Caco-2 (cell line): ENCODE measurements around the gene UBA6. TPM values are rescaled to one million over a fixed set of nuclear protein-coding genes. Genes with fewer than 3 reads are reported as not detected.
"Not testable (repeated sequence)": the region's sequence is repeated elsewhere in the genome, so short reads cannot be mapped to it uniquely, and the experiment has no call there.

Experiments
- BruUV-seq: library from RNA; stranded (reverse); fragments of 400-500 nt; replicated peaks from 2 replicates; lab custom pipeline; 2021; lab: Mats Ljungman, UMichigan
- CTCF ChIA-PET: fragments of 300-600 bp; sonication (Branson Sonifier 250); formaldehyde crosslinking; loops from one replicate; lab custom pipeline; 2022; ENCODE audit warnings: antibody characterized with exemption; lab: Charles Lee
- POLR2A ChIA-PET: fragments of 300-600 bp; sonication (Branson Sonifier 250); formaldehyde crosslinking; loops from one replicate; lab custom pipeline; 2022; ENCODE audit warnings: antibody characterized with exemption; lab: Charles Lee
- DNase-seq, 2 experiments: peaks; one replicate each; pipeline versions ENCODE4 v3.0.0 to v3.0.0-alpha.2; 2020 to 2022
- H3K27me3 ChIP-seq: replicated peaks from 2 replicates; pipeline ENCODE4 v1.6.0; 2011; ENCODE audit warnings: low read length; ENCODE audit not compliant: control insufficient read depth, insufficient read depth
- H3K36me3 ChIP-seq: 2 replicates; pipeline ENCODE4 v1.5.1; 2011; ENCODE audit warnings: low read length; ENCODE audit not compliant: control insufficient read depth, insufficient read depth
- H3K4me1 ChIP-seq: fragments of 250-450 bp; sonication (Bioruptor Pico); 2 replicates; pipeline ENCODE4 v1.5.1; 2020; ENCODE audit warnings: mild to moderate bottlenecking
- H3K4me3 ChIP-seq: 2 replicates; pipeline ENCODE4 v1.5.1; 2011; ENCODE audit warnings: low read depth, mild to moderate bottlenecking, control low read depth, low read length
- H3K9me3 ChIP-seq: fragments of 250-450 bp; sonication (Bioruptor Pico); 2 replicates; pipeline ENCODE4 v1.5.1; 2020; ENCODE audit warnings: mild to moderate bottlenecking, moderate library complexity
- H3K27ac Mint-ChIP-seq: one replicate; pipeline ENCODE4 v1.8.0; 2022; ENCODE audit warnings: mixed read lengths; ENCODE audit not compliant: unreplicated experiment
- H3K27me3 Mint-ChIP-seq: one replicate; pipeline ENCODE4 v1.8.0; 2022; ENCODE audit warnings: mixed read lengths; ENCODE audit not compliant: insufficient read depth, unreplicated experiment
- H3K36me3 Mint-ChIP-seq: one replicate; pipeline ENCODE4 v1.8.0; 2022; ENCODE audit warnings: mild to moderate bottlenecking, mixed read lengths; ENCODE audit not compliant: insufficient read depth, unreplicated experiment
- H3K4me1 Mint-ChIP-seq: one replicate; pipeline ENCODE4 v1.8.0; 2022; ENCODE audit warnings: low read depth, mixed read lengths; ENCODE audit not compliant: unreplicated experiment
- H3K4me3 Mint-ChIP-seq: one replicate; pipeline ENCODE4 v1.8.0; 2022; ENCODE audit warnings: mild to moderate bottlenecking, moderate library complexity, mixed read lengths; ENCODE audit not compliant: unreplicated experiment
- H3K9me3 Mint-ChIP-seq: one replicate; pipeline ENCODE4 v1.8.0; 2022; ENCODE audit warnings: mixed read lengths; ENCODE audit not compliant: unreplicated experiment
- CTCF ChIP-seq, 2 experiments: fragments of 200-600 bp in 1 of 2; IDR thresholded peaks; 1 replicate in 1 of 2; 2 replicates in 1 of 2; pipeline versions ENCODE4 v1.5.1 to v1.8.0; 2011 to 2022; ENCODE audit warnings: antibody characterized with exemption in 1 of 2, control low read depth in 1 of 2, inconsistent platforms in 1 of 2, low read depth in 1 of 2, low read length in 1 of 2, mild to moderate bottlenecking in 1 of 2, moderate library complexity in 1 of 2; ENCODE audit not compliant: insufficient read depth in 1 of 2, severe bottlenecking in 1 of 2, unreplicated experiment in 1 of 2
- intact Hi-C: fragments of 100-400 bp; cut with micrococcal nuclease; formaldehyde crosslinking; loops from one replicate; pipeline ENCODE4 v1.10.0; 2022; ENCODE audit not compliant: unreplicated experiment
- total RNA-seq: library from RNA; stranded (reverse); gene quantifications from 2 replicates; pipeline ENCODE4 v1.2.3, GENCODE V29; 2022

Gene UBA6
- total RNA-seq, 1 experiment from 2014 or later: 74.6 TPM

DNA sequence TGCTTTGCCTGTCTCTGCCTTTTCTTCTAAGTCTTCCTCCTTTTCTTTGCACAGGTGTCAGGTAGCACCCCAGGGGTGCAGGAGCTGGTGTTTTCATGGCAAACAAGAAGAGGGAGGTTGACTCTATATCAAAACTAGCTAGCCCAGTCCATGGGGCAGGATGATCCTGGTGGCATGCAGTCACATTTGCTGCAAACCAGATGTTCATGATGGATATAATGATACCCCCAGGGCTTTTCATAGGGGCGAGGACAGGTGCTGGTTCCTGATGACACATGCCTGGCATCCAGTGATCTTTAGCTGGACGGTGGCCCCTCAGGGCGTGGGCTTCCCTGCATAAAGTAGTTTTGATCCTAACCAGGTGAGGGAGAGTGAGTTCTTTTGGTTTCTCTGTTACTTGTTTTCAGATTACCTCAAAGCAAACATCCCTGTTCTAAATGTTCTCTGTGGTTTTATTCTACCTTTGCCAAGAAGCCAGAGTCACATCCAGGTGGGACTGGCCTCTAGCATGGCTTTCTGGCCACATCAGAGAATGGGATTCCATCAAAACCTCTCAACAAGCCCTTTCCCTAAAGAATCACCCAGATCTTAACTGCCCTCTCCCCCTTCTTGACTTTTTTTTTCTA lies 11.2 kb upstream of the UBA6 start:
- no peaks in the 10 kb centered on the region for H3K27me3 Mint-ChIP-seq
- Histone ChIP-seq H3K4me3 (no peak overlapping the region), H3K36me3 (no peaks in the 10 kb centered on the region), H3K27me3 (no peaks in the 10 kb centered on the region), H3K4me1 (peaks cover 22% of the 10 kb centered on the region), H3K9me3 (no peaks in the 10 kb centered on the region)
- H3K4me1 Mint-ChIP-seq: no peaks in the 10 kb centered on the region
- CTCF ChIA-PET: no interaction called here
- DNase-seq: no peak
- intact Hi-C loops: no loop called here
- BruUV-seq: no TSS peak
- H3K27ac Mint-ChIP-seq: no peak overlapping the region
- peaks cover 6% of the 10 kb centered on the region for H3K36me3 Mint-ChIP-seq
- no peak for TF ChIP-seq CTCF (IDR thresholded peaks at IDR 0.05; ENCODE audit: insufficient read depth in 1 of 2, low read depth in 1 of 2, low read length in 1 of 2, severe bottlenecking in 1 of 2, unreplicated experiment in 1 of 2)
- POLR2A ChIA-PET: no interaction called here
- no peaks in the 10 kb centered on the region for H3K9me3 Mint-ChIP-seq
- no peak overlapping the region for H3K4me3 Mint-ChIP-seq

- H3K4me3 Mint-ChIP-seq, intact Hi-C loops, H3K4me1 ChIP-seq, H3K27me3 Mint-ChIP-seq, H3K36me3 ChIP-seq, H3K27ac Mint-ChIP-seq, DNase-seq, H3K9me3 ChIP-seq, H3K9me3 Mint-ChIP-seq, BruUV-seq, H3K4me3 ChIP-seq, CTCF ChIA-PET, H3K27me3 ChIP-seq, H3K4me1 Mint-ChIP-seq, POLR2A ChIA-PET: not testable (repeated sequence)
- peaks cover 11% of the 10 kb centered on the region for H3K36me3 Mint-ChIP-seq
Observed at GRCh38 chr4:67706682-67707081, 5.7 kb upstream of the UBA6 start.

- Histone ChIP-seq H3K27me3 (no peaks in the 10 kb centered on the region), H3K4me3 (no peak overlapping the region), H3K9me3 (no peaks in the 10 kb centered on the region), H3K36me3 (no peaks in the 10 kb centered on the region), H3K4me1 (0 out of 2 replicates have a peak, but pooled peaks cover 4% of the 10 kb centered on the region)
- ChIA-PET CTCF (no interaction called here), POLR2A (no interaction called here)
- no peak overlapping the region for H3K4me3 Mint-ChIP-seq
- no peaks in the 10 kb centered on the region for H3K27me3 Mint-ChIP-seq
- peaks cover 18% of the 10 kb centered on the region for H3K36me3 Mint-ChIP-seq
- BruUV-seq: no TSS peak
- intact Hi-C loops: loop anchor here (5.0 kb wide), 1 partner anchor 42 kb away; no protein-coding TSS in a partner anchor
- no peaks in the 10 kb centered on the region for H3K9me3 Mint-ChIP-seq
- no peak for DNase-seq
- no peak overlapping the region for H3K27ac Mint-ChIP-seq
- no peaks in the 10 kb centered on the region for H3K4me1 Mint-ChIP-seq
- no peak for TF ChIP-seq CTCF (IDR thresholded peaks at IDR 0.05; ENCODE audit: insufficient read depth in 1 of 2, low read depth in 1 of 2, low read length in 1 of 2, severe bottlenecking in 1 of 2, unreplicated experiment in 1 of 2)
Observed at GRCh38 chr4:67704843-67705242, 3.9 kb upstream of the UBA6 start.
